Activated CD4-positive, alpha-beta T cell treated with anti-CD3 and anti-CD28 coated beads, Interleukin-2, amount 10 ng/mL, durations not matched to agents 24 days and 14 days (primary cell): ENCODE measurements around the gene SLC11A2. TPM values are rescaled to one million over a fixed set of nuclear protein-coding genes. Genes with fewer than 3 reads are reported as not detected.
A peak's percentile ranks its signal among the peaks of the same experiment; 100 is the strongest.
"Not testable (repeated sequence)": the region's sequence is repeated elsewhere in the genome, so short reads cannot be mapped to it uniquely, and the experiment has no call there.

Experiments used
- DNase-seq: peaks from one replicate; pipeline ENCODE4 v3.0.0; 2022
- H3K27ac Mint-ChIP-seq: one replicate; pipeline ENCODE4 v1.8.0; 2022; ENCODE audit warnings: mild to moderate bottlenecking, mixed read lengths
- H3K27me3 Mint-ChIP-seq: one replicate; pipeline ENCODE4 v1.8.0; 2022; ENCODE audit warnings: mixed read lengths
- H3K36me3 Mint-ChIP-seq: one replicate; pipeline ENCODE4 v1.8.0; 2022; ENCODE audit warnings: low read depth, mild to moderate bottlenecking, mixed read lengths
- H3K4me1 Mint-ChIP-seq: one replicate; pipeline ENCODE4 v1.8.0; 2021; ENCODE audit warnings: mixed read lengths
- H3K4me3 Mint-ChIP-seq: one replicate; pipeline ENCODE4 v1.8.0; 2022; ENCODE audit warnings: mild to moderate bottlenecking, moderate library complexity, mixed read lengths
- H3K9me3 Mint-ChIP-seq: one replicate; pipeline ENCODE4 v1.8.0; 2021; ENCODE audit warnings: mixed read lengths
- intact Hi-C: fragments of 100-400 bp; cut with micrococcal nuclease; formaldehyde crosslinking; loops from one replicate; pipeline ENCODE4 v1.15.1; 2023
- total RNA-seq: library from RNA; stranded (reverse); gene quantifications from 2 replicates; pipeline ENCODE4 v1.2.3, GENCODE V29; 2022

Gene SLC11A2
- total RNA-seq, 1 donor from 2014 or later = 56.2 TPM

- DNase-seq = peak; percentile 87
- Mint-ChIP-seq H3K4me3 (peak overlapping the region; percentile 64), H3K4me1 (peaks cover 23% of the 10 kb centered on the region), H3K9me3 (peaks cover 4% of the 10 kb centered on the region), H3K27ac (peak overlapping the region; percentile 95), H3K27me3 (no peaks in the 10 kb centered on the region), H3K36me3 (peaks cover 40% of the 10 kb centered on the region)
- intact Hi-C loops = loop anchor here (1.0 to 2.0 kb wide), 2 partner anchors 45 to 215 kb away; partner anchors contain the start of gene ATF1
Observed at GRCh38 chr12:50979369-50980052, 46.7 kb downstream of the SLC11A2 start.

GRCh38 chr12:50971946-50972345, 54.2 kb downstream of the SLC11A2 start:
- Mint-ChIP-seq H3K27ac (no peak overlapping the region), H3K4me1 (peaks cover 4% of the 10 kb centered on the region), H3K27me3 (no peaks in the 10 kb centered on the region), H3K4me3 (no peak overlapping the region), H3K36me3 (peaks cover 56% of the 10 kb centered on the region), H3K9me3 (peaks cover 8% of the 10 kb centered on the region)
- no peak for DNase-seq
- intact Hi-C loops = no loop called here

GRCh38 chr12:50964432-50964831, 61.8 kb downstream of the SLC11A2 start:
- Mint-ChIP-seq H3K4me1 (peaks cover 6% of the 10 kb centered on the region), H3K4me3 (no peak overlapping the region), H3K9me3 (no peaks in the 10 kb centered on the region), H3K36me3 (peaks cover 12% of the 10 kb centered on the region), H3K27me3 (no peaks in the 10 kb centered on the region), H3K27ac (no peak overlapping the region)
- no peak for DNase-seq
- intact Hi-C loops = no loop called here

GRCh38 chr12:50961708-50962107, 64.5 kb downstream of the SLC11A2 start:
- no peak for DNase-seq
- Mint-ChIP-seq H3K27me3 (no peaks in the 10 kb centered on the region), H3K27ac (no peak overlapping the region), H3K36me3 (peaks cover 4% of the 10 kb centered on the region), H3K4me3 (no peak overlapping the region), H3K9me3 (no peaks in the 10 kb centered on the region), H3K4me1 (peaks cover 6% of the 10 kb centered on the region)
- intact Hi-C loops = no loop called here

- Mint-ChIP-seq H3K9me3 (no peaks in the 10 kb centered on the region), H3K4me1 (peaks cover 6% of the 10 kb centered on the region), H3K36me3 (no peaks in the 10 kb centered on the region), H3K4me3 (no peak overlapping the region), H3K27ac (no peak overlapping the region), H3K27me3 (no peaks in the 10 kb centered on the region)
- intact Hi-C loops = no loop called here
- DNase-seq = no peak
Observed at GRCh38 chr12:50960130-50960529, 66.1 kb downstream of the SLC11A2 start.

GRCh38 chr12:50955697-50956096, 70.5 kb downstream of the SLC11A2 start:
- Mint-ChIP-seq H3K36me3 (no peaks in the 10 kb centered on the region), H3K27me3 (no peaks in the 10 kb centered on the region), H3K4me3 (no peak overlapping the region), H3K9me3 (no peaks in the 10 kb centered on the region), H3K27ac (no peak overlapping the region), H3K4me1 (peaks cover 6% of the 10 kb centered on the region)
- DNase-seq = no peak
- intact Hi-C loops = no loop called here

GRCh38 chr12:50955288-50955687, 70.9 kb downstream of the SLC11A2 start:
- Mint-ChIP-seq H3K27me3 (no peaks in the 10 kb centered on the region), H3K4me1 (peaks cover 5% of the 10 kb centered on the region), H3K9me3 (no peaks in the 10 kb centered on the region), H3K36me3 (no peaks in the 10 kb centered on the region), H3K4me3 (no peak overlapping the region), H3K27ac (no peak overlapping the region)
- intact Hi-C loops = no loop called here
- DNase-seq = no peak

- H3K27me3 Mint-ChIP-seq, H3K4me3 Mint-ChIP-seq, H3K4me1 Mint-ChIP-seq, H3K27ac Mint-ChIP-seq, H3K9me3 Mint-ChIP-seq, H3K36me3 Mint-ChIP-seq, intact Hi-C loops, DNase-seq: not testable (repeated sequence)
Observed at GRCh38 chr12:50954789-50955188, 71.4 kb downstream of the SLC11A2 start.

GRCh38 chr12:50953047-50953446, 73.1 kb downstream of the SLC11A2 start:
- Mint-ChIP-seq H3K36me3 (no peaks in the 10 kb centered on the region), H3K9me3 (no peaks in the 10 kb centered on the region), H3K4me1 (no peaks in the 10 kb centered on the region), H3K27me3 (no peaks in the 10 kb centered on the region), H3K4me3 (no peak overlapping the region), H3K27ac (no peak overlapping the region)
- DNase-seq = no peak
- intact Hi-C loops = no loop called here

GRCh38 chr12:50952510-50952909, 73.7 kb downstream of the SLC11A2 start, which contains the start of gene HIGD1C:
Gene HIGD1C, plus strand, starts transcription at chr12:50952544. Its CDS starts 1,455 bp downstream, at chr12:50953999.
- Mint-ChIP-seq H3K4me3 (no peak within 1 kb of the TSS), H3K4me1 (no peaks in the 10 kb centered on the region), H3K9me3 (no peaks in the 10 kb centered on the region), H3K36me3 (no peaks in the 10 kb centered on the region), H3K27ac (no peak within 1 kb of the TSS), H3K27me3 (no peaks in the 10 kb centered on the region)
- intact Hi-C loops = no loop called here
- no peak for DNase-seq

- H3K9me3 Mint-ChIP-seq = peaks cover 7% of the 10 kb centered on the region
- no peak overlapping the region for H3K27ac Mint-ChIP-seq
- intact Hi-C loops = no loop called here
- H3K4me3 Mint-ChIP-seq = no peak overlapping the region
- no peaks in the 10 kb centered on the region for H3K4me1 Mint-ChIP-seq
- peaks cover 3% of the 10 kb centered on the region for H3K36me3 Mint-ChIP-seq
- DNase-seq = no peak
- peaks cover 2% of the 10 kb centered on the region for H3K27me3 Mint-ChIP-seq
Observed at GRCh38 chr12:50951112-50951511, 75.1 kb downstream of the SLC11A2 start.

GRCh38 chr12:50949801-50950302, 76.3 kb downstream of the SLC11A2 start:
- Mint-ChIP-seq H3K27ac (no peak overlapping the region), H3K9me3 (peaks cover 7% of the 10 kb centered on the region), H3K4me3 (no peak overlapping the region), H3K36me3 (peaks cover 3% of the 10 kb centered on the region), H3K27me3 (peaks cover 2% of the 10 kb centered on the region), H3K4me1 (no peaks in the 10 kb centered on the region)
- intact Hi-C loops = no loop called here
- no peak for DNase-seq

- DNase-seq = no peak
- Mint-ChIP-seq H3K27ac (no peak overlapping the region), H3K4me1 (no peaks in the 10 kb centered on the region), H3K4me3 (no peak overlapping the region), H3K9me3 (peaks cover 7% of the 10 kb centered on the region), H3K36me3 (peaks cover 3% of the 10 kb centered on the region), H3K27me3 (peaks cover 2% of the 10 kb centered on the region)
- intact Hi-C loops = no loop called here
Observed at GRCh38 chr12:50948798-50949197, 77.4 kb downstream of the SLC11A2 start.

GRCh38 chr12:50947933-50948626, 78.1 kb downstream of the SLC11A2 start:
- Mint-ChIP-seq H3K27me3 (peaks cover 2% of the 10 kb centered on the region), H3K4me3 (no peak overlapping the region), H3K9me3 (peaks cover 7% of the 10 kb centered on the region), H3K27ac (no peak overlapping the region), H3K4me1 (no peaks in the 10 kb centered on the region), H3K36me3 (peaks cover 3% of the 10 kb centered on the region)
- intact Hi-C loops = no loop called here
- no peak for DNase-seq
